Skeletal muscle tissue (tissue), 4 donors: ENCODE results near the gene SPIRE1. TPM values are rescaled to one million over a fixed set of nuclear protein-coding genes. Genes with fewer than 3 reads are reported as not detected.
"Not testable (repeated sequence)": the region's sequence is repeated elsewhere in the genome, so short reads cannot be mapped to it uniquely, and the experiment has no call there.

Source experiments
- H3K27ac ChIP-seq: one replicate; pipeline ENCODE4 v1.7.0; 2013; ENCODE audit warnings: mild to moderate bottlenecking, low read depth, low read length, inconsistent platforms
- H3K27me3 ChIP-seq, 3 donors: one replicate each; pipeline ENCODE4 v1.7.0; 2013; ENCODE audit warnings: low read length in 3 of 3; ENCODE audit not compliant: control insufficient read depth in 3 of 3, insufficient read depth in 3 of 3
- H3K36me3 ChIP-seq, 3 donors: one replicate each; pipeline ENCODE4 v1.7.0; 2013; ENCODE audit warnings: low read length in 3 of 3; ENCODE audit not compliant: control insufficient read depth in 3 of 3, insufficient read depth in 3 of 3
- H3K4me1 ChIP-seq, 3 donors: one replicate each; pipeline ENCODE4 v1.7.0; 2013; ENCODE audit warnings: low read length in 3 of 3, mild to moderate bottlenecking in 3 of 3; ENCODE audit not compliant: control insufficient read depth in 3 of 3, insufficient read depth in 3 of 3
- H3K4me3 ChIP-seq, 3 donors: one replicate each; pipeline ENCODE4 v1.7.0; 2013; ENCODE audit warnings: low read length in 3 of 3
- H3K9ac ChIP-seq, 3 donors: one replicate each; pipeline ENCODE4 v1.7.0; 2013; ENCODE audit warnings: low read length in 3 of 3, mild to moderate bottlenecking in 3 of 3, moderate library complexity in 2 of 3, low read depth in 1 of 3
- H3K9me3 ChIP-seq, 3 donors: one replicate each; pipeline ENCODE4 v1.7.0; 2013; ENCODE audit warnings: low read length in 3 of 3; ENCODE audit not compliant: control insufficient read depth in 3 of 3
- total RNA-seq: library from RNA; depleted of rRNA; stranded (reverse); fragments of >200 nt; gene quantifications from one replicate; pipeline ENCODE4 v1.2.3, GENCODE V29; 2014
- donor health status: Osteomylitis.

The SPIRE1 gene
- total RNA-seq, 1 donor from 2014 or later = 15.1 TPM

DNA sequence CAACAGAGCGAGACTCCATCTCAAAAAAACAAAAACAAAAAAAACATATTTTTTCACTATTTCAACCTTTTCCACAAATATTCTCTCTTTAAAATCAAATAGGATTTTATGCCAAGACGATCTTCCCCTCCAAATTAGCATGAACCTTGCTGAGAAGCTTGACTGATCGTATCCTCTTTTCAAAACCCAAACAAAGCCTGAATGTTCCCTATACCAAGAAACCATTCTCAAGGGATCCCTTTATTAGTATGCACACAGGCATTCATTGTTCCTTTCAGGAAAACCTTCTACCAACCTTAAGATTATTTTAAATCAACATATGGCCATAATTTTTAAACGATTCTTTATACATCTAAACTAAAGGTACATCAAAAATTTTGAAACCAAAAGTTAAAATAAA is 6.3 kb downstream of the SPIRE1 start:
- H3K27me3 ChIP-seq = no peaks in the 10 kb centered on the region
- no peak overlapping the region for H3K27ac ChIP-seq
- peaks cover 6 to 10% (median 7%) of the 10 kb centered on the region in 3 donors for H3K4me1 ChIP-seq
- H3K9ac ChIP-seq = no peak overlapping the region
- no peaks in the 10 kb centered on the region for H3K9me3 ChIP-seq
- H3K4me3 ChIP-seq = no peak overlapping the region
- no peaks in the 10 kb centered on the region for H3K36me3 ChIP-seq

DNA sequence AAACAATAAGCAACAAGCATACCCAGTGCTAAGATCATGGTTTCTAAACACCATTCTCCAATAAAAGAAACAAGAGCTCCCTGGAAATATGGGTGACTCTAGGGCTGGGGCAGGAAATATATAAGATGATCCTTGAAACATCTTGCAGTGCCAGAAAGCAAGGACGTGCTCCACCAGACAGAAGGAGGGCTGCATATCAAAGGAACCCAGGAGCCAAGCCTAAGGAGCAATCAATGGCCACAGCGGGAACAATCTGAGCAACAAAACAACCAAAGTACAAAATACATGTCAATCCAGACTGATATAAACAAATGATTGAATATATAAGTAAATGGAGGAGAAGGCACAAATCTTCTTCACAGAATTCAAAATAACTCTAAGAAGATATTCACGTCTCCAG is 10.1 kb downstream of the SPIRE1 start:
- Histone ChIP-seq H3K4me1 (peaks cover 10 to 19% (median 17%) of the 10 kb centered on the region in 3 donors), H3K9me3 (no peaks in the 10 kb centered on the region), H3K9ac (no peak overlapping the region), H3K27me3 (no peaks in the 10 kb centered on the region), H3K36me3 (no peaks in the 10 kb centered on the region), H3K4me3 (no peak overlapping the region), H3K27ac (no peak overlapping the region)

DNA sequence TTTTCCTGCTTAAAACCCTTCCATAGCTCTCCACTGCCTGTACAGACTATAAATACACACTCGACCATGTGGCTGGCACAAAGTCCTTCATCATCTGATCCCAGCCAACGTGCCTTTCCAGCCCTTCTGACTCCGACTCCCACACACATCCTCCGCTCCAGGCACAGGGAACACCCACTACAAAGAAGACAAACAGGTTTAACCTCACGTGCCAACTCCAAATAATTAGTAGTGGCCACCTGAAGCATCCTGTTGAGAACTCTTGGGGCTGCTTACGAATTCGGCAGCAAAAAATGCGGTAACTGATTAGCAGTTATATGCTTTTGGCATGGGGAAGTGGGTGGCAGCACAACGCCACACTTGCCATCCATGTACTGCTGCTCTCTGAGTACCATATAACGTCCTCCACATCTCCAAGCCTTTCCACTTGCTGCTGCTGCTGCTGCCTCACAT is 12.1 kb downstream of the SPIRE1 start:
- Histone ChIP-seq H3K4me1 (peaks cover 8 to 19% (median 14%) of the 10 kb centered on the region in 3 donors), H3K27ac (peak overlapping the region; percentile 80), H3K4me3 (peak overlapping the region; percentile 55 to 72 (median 69)), H3K27me3 (no peaks in the 10 kb centered on the region), H3K36me3 (no peaks in the 10 kb centered on the region), H3K9me3 (no peaks in the 10 kb centered on the region), H3K9ac (peak overlapping the region; percentile 65 to 80 (median 65))

DNA sequence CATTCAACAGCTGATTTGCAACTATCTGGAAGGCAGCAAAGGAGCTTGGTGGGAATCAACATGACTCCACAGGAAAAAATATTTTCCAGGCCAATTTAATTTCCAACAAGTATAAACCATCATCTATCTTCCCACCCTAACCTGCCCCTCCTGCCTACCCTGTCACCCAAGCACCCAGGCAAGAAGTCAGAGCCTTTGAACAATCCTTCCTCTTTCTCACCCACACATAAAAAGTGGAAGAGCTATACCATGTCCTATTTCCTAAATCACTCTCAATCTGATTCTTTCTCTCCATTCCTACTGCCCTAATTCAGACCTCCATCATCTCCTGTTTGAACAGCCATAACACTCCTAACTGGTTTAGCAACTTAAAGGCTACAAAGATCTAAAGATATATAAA is 12.7 kb downstream of the SPIRE1 start:
- no peaks in the 10 kb centered on the region for H3K36me3 ChIP-seq
- H3K9me3 ChIP-seq = no peaks in the 10 kb centered on the region
- peak overlapping the region; percentile 80 for H3K27ac ChIP-seq
- H3K4me3 ChIP-seq = peak overlapping the region; percentile 55 to 72 (median 69)
- H3K4me1 ChIP-seq = peaks cover 8 to 21% (median 14%) of the 10 kb centered on the region in 3 donors
- H3K9ac ChIP-seq = peak overlapping the region in 1 of 3 donors; percentile 38
- no peaks in the 10 kb centered on the region for H3K27me3 ChIP-seq

DNA sequence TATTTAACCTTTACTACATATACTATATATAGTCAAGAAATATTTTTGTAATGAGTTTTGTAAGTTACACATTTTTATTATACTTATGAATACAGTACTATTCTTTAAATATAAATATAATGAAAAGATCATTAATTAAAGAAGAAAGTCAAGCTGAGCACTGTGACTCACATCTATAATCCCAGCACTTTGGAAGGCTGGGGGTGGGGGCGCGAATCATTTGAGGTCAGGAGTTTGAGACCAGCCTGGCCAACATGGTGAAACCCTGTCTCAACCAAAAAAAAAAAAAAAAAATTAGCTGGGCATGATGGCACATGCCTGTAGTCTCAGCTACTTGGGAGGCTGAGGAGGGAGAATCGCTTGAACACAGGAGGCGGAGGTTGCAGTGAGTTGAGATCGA is 14.2 kb downstream of the SPIRE1 start:
- H3K9me3 ChIP-seq, H3K36me3 ChIP-seq, H3K4me3 ChIP-seq, H3K9ac ChIP-seq, H3K27ac ChIP-seq, H3K27me3 ChIP-seq: not testable (repeated sequence)
- peaks cover 8 to 21% (median 14%) of the 10 kb centered on the region in 3 donors for H3K4me1 ChIP-seq

DNA sequence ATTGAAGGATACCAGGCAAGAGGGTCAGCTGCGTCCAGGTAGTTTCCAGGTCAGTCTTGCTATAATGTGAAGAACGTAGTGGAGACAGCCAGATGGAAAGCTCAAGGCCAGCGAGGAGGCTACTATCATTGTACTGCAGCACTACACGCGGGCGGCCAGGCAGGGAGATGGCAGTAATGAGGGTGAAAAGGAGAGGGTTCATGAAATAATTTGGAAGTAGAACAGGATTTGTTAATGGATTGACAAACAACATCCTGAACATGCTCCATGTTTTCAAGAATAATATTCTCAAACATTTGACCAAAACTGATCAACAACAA is 17.1 kb downstream of the SPIRE1 start:
- no peak overlapping the region for H3K9ac ChIP-seq
- H3K4me3 ChIP-seq = no peak overlapping the region
- no peaks in the 10 kb centered on the region for H3K9me3 ChIP-seq
- H3K36me3 ChIP-seq = no peaks in the 10 kb centered on the region
- H3K27ac ChIP-seq = peak overlapping the region; percentile 49
- no peaks in the 10 kb centered on the region for H3K27me3 ChIP-seq
- H3K4me1 ChIP-seq = peaks cover 4 to 16% (median 10%) of the 10 kb centered on the region in 3 donors

DNA sequence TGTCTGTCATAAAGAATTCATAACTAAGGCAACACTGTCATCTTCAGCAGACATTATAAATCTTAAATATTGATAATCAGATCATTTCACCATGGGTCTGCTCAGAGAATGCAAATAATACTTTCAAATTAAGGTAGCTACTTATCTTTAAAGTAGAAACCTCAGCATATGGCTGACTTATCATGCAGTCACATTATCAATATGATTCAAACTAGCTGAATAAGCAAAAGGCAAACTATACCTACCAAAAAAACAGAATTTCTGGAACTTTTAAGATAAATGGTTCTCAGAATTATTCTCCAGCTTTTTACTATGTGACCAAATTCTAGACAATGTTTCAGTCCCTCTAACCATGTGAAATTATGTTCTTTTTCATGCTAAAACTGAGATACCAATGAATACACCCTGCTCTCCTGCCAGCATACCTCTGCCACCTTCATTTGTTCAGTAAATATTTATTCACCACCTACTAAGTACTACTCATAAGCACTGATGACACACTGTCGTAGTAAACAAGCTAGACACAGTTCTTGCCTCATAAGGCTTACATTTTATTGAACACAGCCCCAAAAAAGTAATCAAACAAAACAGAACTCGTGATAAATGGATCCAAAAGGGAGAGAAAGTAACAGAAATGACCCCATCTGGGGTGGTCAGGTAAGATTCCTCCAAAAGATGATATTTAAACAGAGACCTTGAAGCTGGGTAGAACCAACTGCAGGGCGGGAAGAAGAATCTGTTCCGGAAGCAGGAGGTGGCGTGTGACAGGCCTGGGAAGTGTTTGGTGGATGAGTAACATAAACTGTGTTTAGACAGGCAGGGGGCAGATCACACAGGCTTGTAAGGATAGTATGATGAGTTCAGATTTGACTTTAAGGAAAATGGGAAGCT is 17.7 kb downstream of the SPIRE1 start:
- H3K4me1 ChIP-seq = peaks cover 3 to 10% (median 4%) of the 10 kb centered on the region in 3 donors
- no peak overlapping the region for H3K4me3 ChIP-seq
- no peaks in the 10 kb centered on the region for H3K9me3 ChIP-seq
- H3K9ac ChIP-seq = no peak overlapping the region
- no peaks in the 10 kb centered on the region for H3K36me3 ChIP-seq
- peak overlapping the region; percentile 49 for H3K27ac ChIP-seq
- no peaks in the 10 kb centered on the region for H3K27me3 ChIP-seq

DNA sequence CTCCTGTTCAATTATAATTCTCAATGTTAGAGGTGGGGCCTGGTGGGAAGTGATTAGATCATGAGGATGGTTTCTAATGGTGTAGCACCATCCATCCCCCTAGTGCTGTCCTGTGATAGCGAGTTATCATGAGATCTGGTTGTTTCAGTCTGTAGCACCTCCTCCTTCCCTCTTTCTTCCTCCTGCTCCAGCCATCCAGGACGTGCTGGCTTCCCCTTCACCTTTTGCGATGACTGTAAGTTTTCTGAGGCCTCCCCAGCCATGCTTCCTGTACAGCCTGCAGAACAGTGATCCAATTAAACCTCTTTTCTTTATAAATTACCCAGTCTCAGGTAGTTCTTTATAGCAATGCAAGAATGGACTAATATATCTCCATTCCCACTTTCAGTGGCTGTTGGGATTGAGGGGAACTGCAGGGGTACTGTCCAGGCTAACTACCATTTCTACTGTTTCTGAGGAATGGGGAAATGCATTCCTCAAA is 19.2 kb downstream of the SPIRE1 start:
- Histone ChIP-seq H3K36me3 (no peaks in the 10 kb centered on the region), H3K9ac (no peak overlapping the region), H3K27ac (no peak overlapping the region), H3K4me1 (peaks cover 0 to 6% (median 3%) of the 10 kb centered on the region in 3 donors), H3K27me3 (no peaks in the 10 kb centered on the region), H3K4me3 (no peak overlapping the region), H3K9me3 (no peaks in the 10 kb centered on the region)

DNA sequence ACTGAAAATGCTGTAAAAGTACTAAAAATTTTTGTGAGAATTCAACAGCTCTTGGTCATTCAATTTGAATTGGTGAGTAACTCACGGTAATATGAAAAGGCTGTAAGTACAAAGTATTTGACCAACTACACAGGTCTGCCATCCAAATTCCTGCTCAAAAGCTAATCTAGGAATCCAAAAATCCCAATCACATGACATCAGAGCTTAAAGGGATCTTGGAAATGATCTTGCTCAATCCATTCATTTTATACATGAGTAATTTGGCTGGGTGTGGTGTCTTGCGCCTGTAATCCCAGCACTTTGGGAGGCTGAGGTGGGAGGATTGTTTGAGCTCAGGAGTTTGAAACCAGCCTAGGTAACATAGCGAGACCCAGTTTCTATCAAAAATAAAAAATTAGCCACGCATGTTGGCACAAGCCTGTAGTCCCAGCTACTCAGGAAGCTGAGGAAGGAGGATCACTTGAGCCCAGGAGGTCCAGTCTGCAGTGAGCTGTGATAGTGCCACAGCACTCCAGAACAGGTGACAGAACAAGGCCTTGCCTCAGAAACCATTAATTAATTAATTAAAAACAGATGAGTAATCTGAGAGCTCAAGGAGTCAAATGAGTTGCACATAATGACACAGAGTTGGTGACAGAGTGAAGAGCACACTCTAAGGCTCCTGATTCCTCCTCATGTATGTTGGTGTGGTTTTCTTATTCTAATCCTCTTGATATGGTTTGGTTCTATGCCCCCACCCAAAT is 19.8 kb downstream of the SPIRE1 start:
- no peaks in the 10 kb centered on the region for H3K27me3 ChIP-seq
- no peaks in the 10 kb centered on the region for H3K36me3 ChIP-seq
- H3K9me3 ChIP-seq = no peaks in the 10 kb centered on the region
- no peak overlapping the region for H3K27ac ChIP-seq
- peaks cover 0 to 2% (median under 1%) of the 10 kb centered on the region in 3 donors for H3K4me1 ChIP-seq
- H3K9ac ChIP-seq = no peak overlapping the region
- no peak overlapping the region for H3K4me3 ChIP-seq

DNA sequence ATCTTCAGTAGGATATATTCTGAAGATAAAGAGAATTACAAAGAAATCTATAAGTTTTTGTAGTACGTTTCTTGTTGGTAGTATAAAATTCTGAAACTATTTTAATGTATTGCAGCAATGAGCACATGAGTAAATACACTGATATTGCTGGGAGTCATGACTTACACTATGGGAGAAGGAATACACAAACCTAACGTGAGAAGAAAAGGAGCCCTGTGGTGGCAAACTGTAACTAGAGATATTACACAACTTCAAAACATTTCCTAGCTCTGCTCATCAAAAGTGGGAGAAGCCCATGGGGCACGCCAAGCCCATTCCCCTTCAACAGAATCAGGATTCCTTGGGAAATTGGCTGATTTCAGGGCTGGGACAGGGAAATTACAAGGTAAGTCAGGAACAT is 20.5 kb downstream of the SPIRE1 start:
- no peaks in the 10 kb centered on the region for H3K36me3 ChIP-seq
- H3K9ac ChIP-seq = no peak overlapping the region
- no peak overlapping the region for H3K4me3 ChIP-seq
- no peaks in the 10 kb centered on the region for H3K9me3 ChIP-seq
- H3K27me3 ChIP-seq = no peaks in the 10 kb centered on the region
- H3K4me1 ChIP-seq = peaks cover 0 to 2% (median 0%) of the 10 kb centered on the region in 3 donors
- H3K27ac ChIP-seq = no peak overlapping the region
